HEK293T (cell line): ENCODE data around the gene CFAP43.
"Not testable (repeated sequence)": the region's sequence is repeated elsewhere in the genome, so short reads cannot be mapped to it uniquely, and the experiment has no call there.

Experiments
- CTCF ChIA-PET: fragments of 350-600 bp; formaldehyde crosslinking; extraction: SDS; loops from one replicate; lab custom pipeline; 2021; ENCODE audit warnings: antibody characterized with exemption, inconsistent platforms; lab: Yijun Ruan, JAX
- POLR2A ChIA-PET: fragments of 350-600 bp; formaldehyde crosslinking; extraction: SDS; loops from one replicate; lab custom pipeline; 2020; ENCODE audit warnings: antibody characterized with exemption, inconsistent platforms; lab: Yijun Ruan, JAX
- DNase-seq: peaks from one replicate; pipeline ENCODE4 v3.0.0; 2012; ENCODE audit warnings: mixed read lengths; ENCODE audit errors: extremely low spot score
- ARNT ChIP-seq: fragments of 450-650 bp; IDR thresholded peaks from 2 replicates; pipeline ENCODE4 v1.6.1; 2017; ENCODE audit warnings: mild to moderate bottlenecking
- BHLHE40 ChIP-seq: fragments of 450-650 bp; IDR thresholded peaks from 2 replicates; pipeline ENCODE4 v1.6.1; 2016; ENCODE audit warnings: mild to moderate bottlenecking, moderate library complexity, borderline replicate concordance
- CTBP1 ChIP-seq: fragments of 450-650 bp; IDR thresholded peaks from 2 replicates; pipeline ENCODE4 v1.6.1; 2016; ENCODE audit warnings: borderline replicate concordance
- ELF4 ChIP-seq: fragments of 450-650 bp; IDR thresholded peaks from 2 replicates; pipeline ENCODE4 v1.6.1; 2017; ENCODE audit warnings: antibody characterized with exemption
- FOXA1 ChIP-seq: fragments of 450-650 bp; IDR thresholded peaks from 2 replicates; pipeline ENCODE4 v1.6.1; 2016; ENCODE audit warnings: mild to moderate bottlenecking
- FOXK2 ChIP-seq: fragments of 450-650 bp; IDR thresholded peaks from 2 replicates; pipeline ENCODE4 v1.6.1; 2016; ENCODE audit warnings: mild to moderate bottlenecking
- FOXM1 ChIP-seq: fragments of 450-650 bp; IDR thresholded peaks from 2 replicates; pipeline ENCODE4 v1.6.1; 2017; ENCODE audit warnings: mild to moderate bottlenecking, borderline replicate concordance
- HDGF ChIP-seq: fragments of 450-650 bp; IDR thresholded peaks from 2 replicates; pipeline ENCODE4 v1.6.1; 2017; ENCODE audit warnings: antibody characterized with exemption, borderline replicate concordance
- L3MBTL2 ChIP-seq: fragments of 450-650 bp; conservative IDR thresholded peaks from 2 replicates; pipeline ENCODE4 v1.6.1; 2016; ENCODE audit warnings: mild to moderate bottlenecking
- LEF1 ChIP-seq: fragments of 450-650 bp; IDR thresholded peaks from 2 replicates; pipeline ENCODE4 v1.6.1; 2017; ENCODE audit warnings: mild to moderate bottlenecking, borderline replicate concordance
- NFRKB ChIP-seq: fragments of 450-650 bp; IDR thresholded peaks from 2 replicates; pipeline ENCODE4 v1.6.1; 2016; ENCODE audit warnings: mild to moderate bottlenecking, moderate library complexity
- PKNOX1 ChIP-seq: fragments of 450-650 bp; IDR thresholded peaks from 2 replicates; pipeline ENCODE4 v1.6.1; 2016
- SP1 ChIP-seq: fragments of 450-650 bp; IDR thresholded peaks from 2 replicates; pipeline ENCODE4 v1.6.1; 2017
- SUZ12 ChIP-seq: fragments of 450-650 bp; IDR thresholded peaks from 2 replicates; pipeline ENCODE4 v1.6.1; 2016; ENCODE audit warnings: mild to moderate bottlenecking
- TARDBP ChIP-seq: fragments of 450-650 bp; IDR thresholded peaks from 2 replicates; pipeline ENCODE4 v1.6.1; 2016
- ZNF384 ChIP-seq: fragments of 450-650 bp; IDR thresholded peaks from 2 replicates; pipeline ENCODE4 v1.6.1; 2016

Gene CFAP43

DNA sequence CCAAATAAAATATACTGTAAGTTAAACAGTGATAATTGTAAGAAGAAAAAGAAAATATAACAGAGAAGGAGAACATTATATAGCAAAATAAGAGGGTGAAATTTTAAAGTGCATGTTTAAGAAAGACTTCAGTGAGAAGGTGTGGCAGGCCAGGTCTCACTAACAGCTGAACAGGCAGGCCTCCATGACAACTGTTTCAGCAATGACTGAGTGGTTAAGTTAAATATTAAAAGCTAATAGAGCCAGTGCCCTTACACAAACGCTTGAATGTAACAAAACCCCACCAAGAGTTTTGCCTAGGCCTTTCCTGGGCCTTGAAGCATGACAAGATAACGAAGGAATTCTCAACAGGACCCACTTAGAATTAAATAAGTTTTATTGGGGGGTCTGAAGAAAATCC lies 32.6 kb downstream of the CFAP43 start:
- TF ChIP-seq TARDBP (no peak), FOXM1 (no peak), FOXK2 (no peak), CTBP1 (no peak), PKNOX1 (no peak), BHLHE40 (no peak), FOXA1 (no peak), L3MBTL2 (no peak), HDGF (no peak), NFRKB (no peak), ELF4 (no peak), LEF1 (no peak), ARNT (no peak), SP1 (no peak)
- no peak for DNase-seq
- CTCF ChIA-PET = no interaction called here
- POLR2A ChIA-PET = no interaction called here

DNA sequence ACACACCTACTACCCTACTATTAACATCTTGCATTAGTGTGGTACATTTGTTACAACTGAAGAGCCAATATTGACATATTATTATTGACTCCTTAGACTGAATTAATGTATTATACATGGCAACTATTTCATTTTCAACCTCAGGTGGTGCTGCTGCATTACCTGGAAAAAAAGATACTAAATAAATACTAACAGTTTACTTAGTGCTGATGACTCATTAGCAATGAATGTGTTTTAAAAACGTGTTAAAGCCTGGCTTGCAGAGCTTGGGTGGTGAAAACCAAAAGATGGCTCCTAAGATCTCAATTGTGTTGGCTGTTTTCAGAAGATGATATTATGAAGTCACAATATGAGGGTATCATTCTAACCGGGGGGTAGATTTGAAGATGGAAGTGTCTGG lies 34.8 kb downstream of the CFAP43 start:
- ChIA-PET POLR2A (no interaction called here), CTCF (no interaction called here)
- DNase-seq = no peak

DNA sequence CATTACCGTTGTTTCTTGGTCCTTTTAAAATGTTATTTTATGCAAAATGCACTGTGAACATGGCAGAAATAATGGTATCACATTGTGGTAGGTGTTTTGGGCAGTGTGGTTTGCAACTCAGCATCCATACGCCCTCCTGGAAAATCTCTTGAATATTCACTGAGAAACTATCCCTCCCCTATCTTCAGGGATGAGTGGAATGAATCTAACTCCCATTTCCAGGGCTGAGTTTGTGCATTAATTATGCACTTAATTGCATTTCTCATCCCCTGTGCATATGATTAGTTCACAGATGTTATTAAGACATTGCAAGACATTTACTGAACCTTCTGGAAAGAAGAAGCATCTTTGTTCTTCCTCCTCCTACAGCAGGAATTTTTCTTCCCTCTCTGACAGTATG lies 36.5 kb downstream of the CFAP43 start:
- CTCF ChIA-PET = no interaction called here
- TF ChIP-seq ARNT (no peak), SUZ12 (no peak)
- POLR2A ChIA-PET = no interaction called here
- no peak for DNase-seq

More for the DNA sequence above, 34.8 kb downstream of the CFAP43 start:
- TF ChIP-seq FOXA1 = no peak
- no peak for TF ChIP-seq FOXK2
- TF ChIP-seq SUZ12 = no peak
- TF ChIP-seq ELF4 = no peak
- no peak for TF ChIP-seq NFRKB
- TF ChIP-seq CTBP1 = no peak
- TF ChIP-seq FOXM1 = no peak
- TF ChIP-seq BHLHE40 = no peak
- no peak for TF ChIP-seq HDGF
- no peak for TF ChIP-seq L3MBTL2
- TF ChIP-seq LEF1 = no peak

DNA sequence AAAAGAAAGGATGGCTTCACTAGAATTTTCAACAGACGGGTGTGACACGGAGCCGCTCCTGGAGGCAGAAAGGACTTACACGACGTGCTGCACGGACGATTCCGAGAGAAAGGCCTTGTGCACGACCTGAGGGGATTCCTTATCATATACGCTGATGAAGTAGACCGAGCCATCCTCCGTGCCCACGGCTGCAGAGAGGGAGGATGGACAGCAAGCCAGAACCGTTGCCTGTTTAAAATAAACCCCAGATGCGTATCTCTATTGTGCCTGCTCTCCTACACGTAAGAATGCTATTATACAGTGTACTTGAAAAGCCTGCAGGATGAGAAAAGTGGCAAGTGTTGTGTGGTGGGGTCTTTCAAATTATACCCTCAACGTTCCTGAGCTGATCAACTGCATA lies 38.4 kb downstream of the CFAP43 start:
- no peak for DNase-seq
- no peak for TF ChIP-seq BHLHE40
- no peak for TF ChIP-seq ARNT
- TF ChIP-seq FOXK2 = no peak
- TF ChIP-seq ELF4 = no peak
- TF ChIP-seq FOXM1 = no peak
- no peak for TF ChIP-seq SP1
- no peak for TF ChIP-seq SUZ12
- TF ChIP-seq ZNF384 = no peak
- CTCF ChIA-PET = no interaction called here

GRCh38 chr10:104190695-104191094 lies 41.5 kb downstream of the CFAP43 start:
- no peak for DNase-seq
- CTCF ChIA-PET = interaction anchor here (0.6 to 1.0 kb wide), 2 partner anchors 69 to 256 kb away, joined by 3 read pairs; partner anchors contain the start of gene SFR1
- POLR2A ChIA-PET = no interaction called here
- TF ChIP-seq TARDBP (no peak), LEF1 (no peak), SP1 (no peak), ARNT (no peak), L3MBTL2 (no peak), FOXA1 (no peak), HDGF (no peak), FOXM1 (no peak), CTBP1 (no peak), FOXK2 (no peak), ZNF384 (no peak), PKNOX1 (no peak), BHLHE40 (no peak)

More for the DNA sequence above, 38.4 kb downstream of the CFAP43 start:
- POLR2A ChIA-PET = no interaction called here

DNA sequence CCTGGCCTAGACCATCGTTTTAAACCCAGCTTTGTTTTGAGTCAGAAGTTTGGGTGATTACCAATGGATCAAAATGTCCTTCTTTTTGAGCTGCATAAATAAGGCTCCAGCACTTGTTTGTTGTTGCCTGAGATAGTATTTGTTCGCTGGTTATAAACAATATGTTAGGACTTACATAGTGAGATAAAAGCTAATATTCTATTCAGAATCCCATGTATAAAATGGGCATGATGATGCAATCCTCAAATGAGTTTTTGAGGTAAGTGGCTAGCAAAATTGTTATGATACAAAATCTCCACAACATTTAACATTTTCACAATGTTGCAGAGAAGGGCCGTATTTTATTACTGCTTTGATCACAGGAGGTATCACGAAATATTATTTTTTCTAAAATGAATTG lies 48.5 kb downstream of the CFAP43 start:
- ChIA-PET POLR2A (no interaction called here), CTCF (no interaction called here)
- TF ChIP-seq L3MBTL2 (no peak), CTBP1 (no peak), SP1 (no peak)
- DNase-seq = no peak

- POLR2A ChIA-PET, CTCF ChIA-PET, DNase-seq: not testable (repeated sequence)
Observed at GRCh38 chr10:104174136-104174535, 58.0 kb downstream of the CFAP43 start.

- ChIA-PET POLR2A (no interaction called here), CTCF (no interaction called here)
- TF ChIP-seq HDGF = no peak
- TF ChIP-seq SUZ12 = no peak
- no peak for TF ChIP-seq SP1
- no peak for TF ChIP-seq LEF1
- TF ChIP-seq L3MBTL2 = no peak
- no peak for TF ChIP-seq TARDBP
- no peak for TF ChIP-seq ELF4
- no peak for TF ChIP-seq CTBP1
- TF ChIP-seq BHLHE40 = no peak
- no peak for TF ChIP-seq FOXA1
- TF ChIP-seq PKNOX1 = no peak
- no peak for DNase-seq
Observed at GRCh38 chr10:104170610-104171254, 61.4 kb downstream of the CFAP43 start.
